H1 (cell line): Measurements from ENCODE around the gene PRKAR1B. TPM values are rescaled to one million over a fixed set of nuclear protein-coding genes. Genes with fewer than 3 reads are reported as not detected.
"Not testable (repeated sequence)": the region's sequence is repeated elsewhere in the genome, so short reads cannot be mapped to it uniquely, and the experiment has no call there.

Experiments
- CTCF ChIA-PET: fragments of 300-600 bp; sonication (Branson Sonifier 250); formaldehyde crosslinking; loops from one replicate; lab custom pipeline; 2021; ENCODE audit not compliant: partially characterized antibody; lab: Charles Lee
- POLR2A ChIA-PET: fragments of 300-600 bp; sonication (Branson Sonifier 250); formaldehyde crosslinking; loops from one replicate; lab custom pipeline; 2021; ENCODE audit warnings: inconsistent platforms; ENCODE audit not compliant: partially characterized antibody; lab: Charles Lee
- DNase-seq, 2 experiments: peaks; one replicate each; pipeline versions ENCODE4 v3.0.0 to v3.0.0-alpha.2; 2010 to 2022; ENCODE audit warnings: low spot score in 2 of 2, low read depth in 1 of 2, mixed read lengths in 1 of 2
- FAIRE-seq: peaks from 2 replicates; lab custom pipeline; 2011; peaks lifted over from hg19 to GRCh38; lab: Jason Lieb, UNC
- H2AFZ ChIP-seq: 2 replicates; pipeline ENCODE4 v1.8.1; 2012; ENCODE audit warnings: low read length, inconsistent platforms
- H2AK5ac ChIP-seq: 2 replicates; pipeline ENCODE4 v1.6.1; 2013; ENCODE audit warnings: low read depth, low read length
- H2BK120ac ChIP-seq: replicated peaks from 2 replicates; pipeline ENCODE3; 2013; ENCODE audit warnings: low read depth, low read length, inconsistent platforms
- H2BK12ac ChIP-seq: 2 replicates; pipeline ENCODE4 v1.6.1; 2013; ENCODE audit warnings: low read depth, low read length
- H2BK15ac ChIP-seq: 2 replicates; pipeline ENCODE4 v1.6.1; 2013; ENCODE audit warnings: low read length
- H2BK20ac ChIP-seq: 2 replicates; pipeline ENCODE4 v1.6.1; 2013; ENCODE audit warnings: low read length
- H2BK5ac ChIP-seq: 2 replicates; pipeline ENCODE4 v1.6.1; 2013; ENCODE audit warnings: low read depth, low read length
- H3K14ac ChIP-seq: 2 replicates; pipeline ENCODE4 v1.6.1; 2013; ENCODE audit warnings: inconsistent platforms; ENCODE audit not compliant: insufficient read length
- H3K18ac ChIP-seq: 2 replicates; pipeline ENCODE4 v1.6.1; 2013; ENCODE audit warnings: low read length; ENCODE audit errors: extremely low read depth
- H3K23ac ChIP-seq: 2 replicates; pipeline ENCODE4 v1.6.1; 2013; ENCODE audit warnings: inconsistent platforms; ENCODE audit not compliant: insufficient read length
- H3K23me2 ChIP-seq: 2 replicates; pipeline ENCODE4 v1.6.1; 2013; ENCODE audit warnings: low read depth, low read length
- H3K27ac ChIP-seq: 2 replicates; pipeline ENCODE4 v1.6.1; 2011; ENCODE audit warnings: low read depth, low read length, inconsistent platforms
- H3K27me3 ChIP-seq, 4 experiments: replicated peaks in 1 of 4; 1 replicate in 1 of 4; 2 replicates in 3 of 4; pipeline versions ENCODE4 v1.6.1 to v1.8.1; 2011 to 2013; ENCODE audit warnings: low read length in 3 of 4, mild to moderate bottlenecking in 3 of 4, inconsistent platforms in 2 of 4, mixed read lengths in 2 of 4, moderate library complexity in 1 of 4; ENCODE audit not compliant: control insufficient read depth in 3 of 4, insufficient read depth in 3 of 4; ENCODE audit errors: extremely low read depth in 1 of 4
- H3K36me3 ChIP-seq, 4 experiments: 2 replicates each; pipeline versions ENCODE4 v1.6.1 to v1.8.1; 2011 to 2013; ENCODE audit warnings: mild to moderate bottlenecking in 4 of 4, low read length in 3 of 4, moderate library complexity in 2 of 4, control low read depth in 1 of 4, inconsistent platforms in 1 of 4; ENCODE audit not compliant: insufficient read depth in 4 of 4, control insufficient read depth in 2 of 4
- H3K4ac ChIP-seq: replicated peaks from 2 replicates; pipeline ENCODE3; 2013; ENCODE audit warnings: low read length, low read depth, mixed read lengths, inconsistent platforms; ENCODE audit not compliant: insufficient read length
- H3K4me1 ChIP-seq, 4 experiments: replicated peaks in 1 of 4; 1 replicate in 1 of 4; 2 replicates in 3 of 4; pipeline versions ENCODE4 v1.6.1 to v1.8.1; 2011 to 2013; ENCODE audit warnings: low read length in 3 of 4, inconsistent platforms in 2 of 4, mixed read lengths in 1 of 4; ENCODE audit not compliant: insufficient read depth in 4 of 4, control insufficient read depth in 3 of 4
- H3K4me2 ChIP-seq, 2 experiments: 2 replicates each; pipeline versions ENCODE4 v1.6.1 to v1.8.1; 2011 to 2013; ENCODE audit warnings: low read depth in 2 of 2, low read length in 2 of 2, control low read depth in 1 of 2, inconsistent platforms in 1 of 2, mild to moderate bottlenecking in 1 of 2; ENCODE audit not compliant: insufficient read depth in 1 of 2
- H3K4me3 ChIP-seq, 4 experiments: fragments of 200-600, 300-600 bp in 1 of 4; sonication (generic), shearing (Covaris generic), sonication (Bioruptor Twin) in 1 of 4; 2 replicates each; pipeline versions ENCODE4 v1.5.1 to v1.8.1; 2011 to 2016; ENCODE audit warnings: low read length in 4 of 4, low read depth in 3 of 4, control low read depth in 2 of 4, inconsistent platforms in 2 of 4, mild to moderate bottlenecking in 2 of 4, mixed read lengths in 1 of 4, moderate library complexity in 1 of 4; ENCODE audit not compliant: insufficient read depth in 2 of 4; ENCODE audit errors: extremely low read depth in 1 of 4
- H3K56ac ChIP-seq: replicated peaks from 2 replicates; pipeline ENCODE3; 2013; ENCODE audit warnings: low read depth, mild to moderate bottlenecking, mixed read lengths, low read length, inconsistent platforms; ENCODE audit not compliant: insufficient read length
- H3K79me1 ChIP-seq: 2 replicates; pipeline ENCODE4 v1.6.1; 2013; ENCODE audit warnings: low read depth, low read length, control low read depth
- H3K79me2 ChIP-seq, 2 experiments: 2 replicates each; pipeline versions ENCODE4 v1.6.1 to v1.8.1; 2012 to 2013; ENCODE audit warnings: low read length in 2 of 2, mild to moderate bottlenecking in 2 of 2, inconsistent platforms in 1 of 2; ENCODE audit not compliant: insufficient read depth in 2 of 2, control insufficient read depth in 1 of 2
- H3K9ac ChIP-seq, 4 experiments: replicated peaks in 1 of 4; 1 replicate in 1 of 4; 2 replicates in 3 of 4; pipeline versions ENCODE4 v1.6.1 to v1.8.1; 2011 to 2013; ENCODE audit warnings: low read depth in 3 of 4, low read length in 3 of 4, control low read depth in 2 of 4, mild to moderate bottlenecking in 2 of 4, moderate library complexity in 2 of 4, inconsistent platforms in 1 of 4; ENCODE audit errors: extremely low read depth in 1 of 4
- H3K9me3 ChIP-seq, 2 experiments: 2 replicates each; pipeline versions ENCODE4 v1.6.1 to v1.8.1; 2012 to 2013; ENCODE audit warnings: mild to moderate bottlenecking in 2 of 2, moderate library complexity in 2 of 2, control low read depth in 1 of 2, inconsistent platforms in 1 of 2, low read depth in 1 of 2, low read length in 1 of 2, mixed read lengths in 1 of 2; ENCODE audit not compliant: insufficient read depth in 2 of 2
- H4K20me1 ChIP-seq, 2 experiments: replicated peaks in 1 of 2; 2 replicates each; pipeline versions ENCODE3 to v1.8.1; 2011 to 2013; ENCODE audit warnings: inconsistent platforms in 2 of 2, low read length in 2 of 2, mild to moderate bottlenecking in 1 of 2; ENCODE audit not compliant: insufficient read depth in 2 of 2, control insufficient read depth in 1 of 2
- H4K5ac ChIP-seq: 2 replicates; pipeline ENCODE4 v1.6.1; 2013; ENCODE audit warnings: low read length, low read depth, mixed read lengths, inconsistent platforms; ENCODE audit not compliant: insufficient read length
- H4K8ac ChIP-seq: 2 replicates; pipeline ENCODE4 v1.8.0; 2013; ENCODE audit warnings: mild to moderate bottlenecking, moderate library complexity, low read length, inconsistent platforms; ENCODE audit not compliant: insufficient read depth; ENCODE audit errors: extremely low read depth
- H4K91ac ChIP-seq: replicated peaks from 2 replicates; pipeline ENCODE3; 2013; ENCODE audit warnings: low read length, mixed read lengths, inconsistent platforms; ENCODE audit not compliant: insufficient read length
- CTBP2 ChIP-seq: IDR thresholded peaks from 2 replicates; pipeline ENCODE4 v1.7.0; 2011; ENCODE audit warnings: borderline replicate concordance, mild to moderate bottlenecking, moderate library complexity, mixed read lengths, low read length; ENCODE audit not compliant: insufficient read depth, insufficient read length
- EP300 ChIP-seq, 2 experiments: IDR thresholded peaks; 1 replicate in 1 of 2; 2 replicates in 1 of 2; pipeline ENCODE4 v1.6.1; 2011 to 2012; ENCODE audit warnings: low read depth in 2 of 2, low read length in 2 of 2, mild to moderate bottlenecking in 2 of 2, borderline replicate concordance in 1 of 2, inconsistent platforms in 1 of 2, moderate library complexity in 1 of 2
- MAX ChIP-seq: IDR thresholded peaks from 2 replicates; pipeline ENCODE4 v1.6.1; 2012; ENCODE audit warnings: inconsistent platforms
- RXRA ChIP-seq: IDR thresholded peaks from 2 replicates; pipeline ENCODE4 v1.6.1; 2011; ENCODE audit warnings: low read depth, mild to moderate bottlenecking, low read length, moderate library complexity; ENCODE audit not compliant: insufficient read depth
- WGBS, 2 experiments: shearing (Covaris generic) in 1 of 2; methylation state at CpG; one replicate each; pipeline versions ENCODE4 v1.1.6 to v1.1.7; 2013 to 2015; ENCODE audit warnings: low lambda C conversion rate in 2 of 2, mixed read lengths in 2 of 2, inconsistent platforms in 1 of 2, low coverage in 1 of 2, missing lambda C conversion rate in 1 of 2; ENCODE audit not compliant: insufficient replicate concordance in 2 of 2, insufficient coverage in 1 of 2, insufficient read length in 1 of 2; ENCODE audit errors: extremely low coverage in 1 of 2, missing lambda C conversion rate in 1 of 2; 5-methylcytosine and 5-hydroxymethylcytosine counted together
- polyA plus RNA-seq, 7 experiments: library from polyadenylated mRNA; depleted of rRNA in 3 of 7; stranded (reverse) in 5 of 7; unstranded in 2 of 7; fragments of >200 nt in 5 of 7; fragments of 200-250 nt in 2 of 7; gene quantifications; 1 replicate in 5 of 7; 2 replicates in 1 of 7; 4 replicates in 1 of 7; pipeline versions ENCODE4 v1.2.1 to v1.2.3, GENCODE V29; 2011 to 2013; ENCODE audit warnings: missing spikeins in 2 of 7, mixed read lengths in 2 of 7
- total RNA-seq: library from RNA; stranded (reverse); fragmentation: NEBNext Ultra II Directional; extraction: Animal tissue kit (Norgen Biotek cat#: 25700); gene quantifications from 2 replicates; pipeline ENCODE4 v1.2.1, GENCODE V29; 2021

PRKAR1B gene
- total and polyA plus RNA-seq, 2 of the 8 experiments (the other 6 are each of a cell fraction or from before 2014, with no cell fraction given), result 12.3 to 55.7 TPM

DNA sequence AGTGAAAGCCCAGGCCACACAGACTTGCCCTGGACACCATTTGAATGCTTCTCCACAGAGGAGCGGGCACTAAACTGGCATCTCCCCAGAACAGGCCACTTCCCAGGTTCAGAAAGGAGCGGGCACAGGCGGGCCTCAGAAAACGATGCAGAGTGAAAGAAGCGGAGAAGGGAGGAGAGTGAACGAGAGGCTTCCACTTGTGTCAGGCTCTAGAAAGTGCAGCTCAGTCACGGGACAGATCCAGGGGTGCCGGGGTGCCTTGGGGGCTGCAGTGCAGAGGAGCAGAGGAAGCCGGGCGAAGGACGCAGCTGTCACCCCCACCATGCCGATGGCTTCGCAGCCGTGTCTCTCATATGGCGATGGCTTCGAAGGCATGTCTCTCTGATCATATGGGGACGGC, 26.1 kb upstream of the PRKAR1B start (continued):
- no peak for TF ChIP-seq MAX
- no peak for TF ChIP-seq RXRA
- no peak for TF ChIP-seq EP300 (IDR thresholded peaks at IDR 0.05; ENCODE audit: borderline replicate concordance in 1 of 2, low read depth in 2 of 2, low read length in 2 of 2)
- TF ChIP-seq CTBP2, result no peak
- TF ChIP-seq, all 59 proteins: peak for 0

GRCh38 chr7:752256-752655, 25.2 kb upstream of the PRKAR1B start:
- H3K23ac ChIP-seq, H3K9me3 ChIP-seq, H3K9ac ChIP-seq, H4K5ac ChIP-seq, H3K79me2 ChIP-seq, DNase-seq, H2BK5ac ChIP-seq, H3K14ac ChIP-seq, H2BK120ac ChIP-seq, H4K91ac ChIP-seq, H3K4me3 ChIP-seq, H3K27me3 ChIP-seq, H3K79me1 ChIP-seq, H2AFZ ChIP-seq, H3K56ac ChIP-seq, H3K18ac ChIP-seq, H2AK5ac ChIP-seq, H2BK12ac ChIP-seq, H3K27ac ChIP-seq, FAIRE-seq, POLR2A ChIA-PET, H3K4me1 ChIP-seq, H2BK20ac ChIP-seq, H2BK15ac ChIP-seq, H3K4ac ChIP-seq, H3K4me2 ChIP-seq, H3K23me2 ChIP-seq: not testable (repeated sequence)
- Histone ChIP-seq H4K20me1 (peaks cover 1 to 18% of the 10 kb centered on the region in 2 experiments), H4K8ac (peak overlapping the region; percentile 25), H3K36me3 (peaks cover 8 to 21% (median 15%) of the 10 kb centered on the region in 4 experiments; a peak in 7 of 8 replicates)
- CTCF ChIA-PET, result interaction anchor here (1.6 kb wide), 1 partner anchor 21 kb away, joined by 4 read pairs; no protein-coding TSS in a partner anchor
- 91% methylated on average over 29 of the region's 33 CpGs; no CpG with 5 or more reads in 1 of the 2 experiments for WGBS, 2 experiments
